Epithelial cell of proximal tubule (primary cell): ENCODE results near the gene MIA2. TPM values are rescaled to one million over a fixed set of nuclear protein-coding genes. Genes with fewer than 3 reads are reported as not detected.

Experiments
- DNase-seq: peaks from one replicate; pipeline ENCODE4 v3.0.0-alpha.2; 2011; ENCODE audit warnings: low read depth
- H3K4me3 ChIP-seq: 2 replicates; pipeline ENCODE4 v1.5.1; 2011; ENCODE audit warnings: low read depth, mild to moderate bottlenecking, low read length
- CTCF ChIP-seq: conservative IDR thresholded peaks from 2 replicates; pipeline ENCODE4 v1.5.1; 2012; ENCODE audit warnings: low read depth, mild to moderate bottlenecking, low read length
- total RNA-seq: library from RNA; depleted of rRNA; stranded (reverse); fragments of >200 nt; gene quantifications from 2 replicates; pipeline ENCODE4 v1.2.3, GENCODE V29; 2015

The MIA2 gene
- total RNA-seq, 1 donor from 2014 or later: 10.4 TPM

GRCh38 chr14:39430762-39431415 is 197.2 kb downstream of the MIA2 start:
- no peak for DNase-seq
- TF ChIP-seq CTCF: no peak
- peak overlapping the region; percentile 93 for H3K4me3 ChIP-seq

- H3K4me3 ChIP-seq: peak overlapping the region; percentile 93
- DNase-seq: no peak
- no peak for TF ChIP-seq CTCF
Observed at GRCh38 chr14:39431416-39432178, 197.9 kb downstream of the MIA2 start.

- peak within 1 kb of the TSS; percentile 93 for H3K4me3 ChIP-seq
Observed at GRCh38 chr14:39432179-39432618, 198.5 kb downstream of the MIA2 start, which contains the start of gene FBXO33. Gene FBXO33, minus strand, starts transcription at chr14:39432433. Its CDS starts 271 bp downstream, at chr14:39432162.

GRCh38 chr14:39432619-39433451 is 199.1 kb downstream of the MIA2 start:
- peak; percentile 30 for TF ChIP-seq CTCF
- H3K4me3 ChIP-seq: peak overlapping the region; percentile 77
- DNase-seq: peak; percentile 56

More at GRCh38 chr14:39432179-39432618, 198.5 kb downstream of the MIA2 start, which contains the start of gene FBXO33:
- no peak for TF ChIP-seq CTCF
- peak; percentile 68 for DNase-seq

GRCh38 chr14:39433452-39433813 is 199.7 kb downstream of the MIA2 start:
- no peak for TF ChIP-seq CTCF
- no peak for DNase-seq
- H3K4me3 ChIP-seq: peak overlapping the region; percentile 77

- DNase-seq: no peak
- no peak overlapping the region for H3K4me3 ChIP-seq
- TF ChIP-seq CTCF: no peak
Observed at GRCh38 chr14:39434401-39434800, 200.7 kb downstream of the MIA2 start.
